Spleen (tissue), 11 donors: ENCODE measurements around the gene ATG7. TPM values are rescaled to one million over a fixed set of nuclear protein-coding genes. Genes with fewer than 3 reads are reported as not detected.

Experiments
- DNase-seq: peaks from one replicate; pipeline ENCODE4 v3.0.0-alpha.2; 2020
- H3K27ac ChIP-seq, 8 donors: fragments of 200-600 bp; sonication (generic) in 7 of 8; 1 replicate in 4 of 8; 2 replicates in 4 of 8; pipeline versions ENCODE4 v1.5.0 to v1.8.0; 2016 to 2021; ENCODE audit warnings: inconsistent platforms in 4 of 8, mild to moderate bottlenecking in 4 of 8, moderate library complexity in 1 of 8
- H3K27me3 ChIP-seq, 7 donors: fragments of 200-600 bp; sonication (generic) in 6 of 7; replicated peaks in 1 of 7; 1 replicate in 4 of 7; 2 replicates in 3 of 7; pipeline versions ENCODE4 v1.5.0 to v1.8.0; 2016 to 2021; ENCODE audit warnings: inconsistent platforms in 3 of 7, mild to moderate bottlenecking in 1 of 7
- H3K36me3 ChIP-seq, 6 donors: fragments of 200-600 bp; sonication (generic) in 5 of 6; 1 replicate in 4 of 6; 2 replicates in 2 of 6; pipeline versions ENCODE4 v1.5.0 to v1.8.0; 2016 to 2021; ENCODE audit warnings: inconsistent platforms in 2 of 6
- H3K4me1 ChIP-seq, 6 donors: fragments of 200-600 bp; sonication (generic) in 5 of 6; 1 replicate in 3 of 6; 2 replicates in 3 of 6; pipeline versions ENCODE4 v1.5.0 to v1.8.0; 2016 to 2021; ENCODE audit warnings: inconsistent platforms in 3 of 6
- H3K4me3 ChIP-seq, 8 donors: fragments of 200-600 bp; sonication (generic) in 7 of 8; 1 replicate in 4 of 8; 2 replicates in 4 of 8; pipeline versions ENCODE4 v1.5.0 to v1.8.0; 2016 to 2021; ENCODE audit warnings: inconsistent platforms in 4 of 8, mild to moderate bottlenecking in 4 of 8, moderate library complexity in 2 of 8
- H3K9me3 ChIP-seq, 8 donors: fragments of 200-600 bp; sonication (generic) in 7 of 8; 1 replicate in 4 of 8; 2 replicates in 4 of 8; pipeline versions ENCODE4 v1.5.0 to v1.8.0; 2016 to 2021; ENCODE audit warnings: inconsistent platforms in 4 of 8
- POLR2A ChIP-seq, 3 donors: fragments of 450-650 bp; IDR thresholded peaks; one replicate each; pipeline ENCODE4 v1.5.1; 2017; ENCODE audit warnings: antibody characterized with exemption in 3 of 3, mild to moderate bottlenecking in 1 of 3
- POLR2AphosphoS5 ChIP-seq, 3 donors: sonication (generic); formaldehyde crosslinking; IDR thresholded peaks; one replicate each; pipeline ENCODE4 v1.5.1; 2017; ENCODE audit warnings: antibody characterized with exemption in 3 of 3
- WGBS, 5 donors: extraction: QIAGEN DNeasy Blood & Tissue Kit in 3 of 5; methylation state at CpG; one replicate each; pipeline versions ENCODE4 v1.1.5 to v1.1.7; 2013 to 2018; 5-methylcytosine and 5-hydroxymethylcytosine counted together
- intact Hi-C: fragments of 100-400 bp; cut with DNase I; formaldehyde crosslinking; loops from one replicate; pipeline ENCODE4 v1.15.0; 2023; ENCODE audit warnings: low total_unique reads
- polyA plus RNA-seq, 3 donors: library from polyadenylated mRNA; stranded (reverse); fragments of 200-250 nt; gene quantifications; one replicate each; pipeline ENCODE4 v1.2.1, GENCODE V29; 2013
- total RNA-seq, 7 donors: library from RNA; depleted of rRNA in 3 of 7; stranded (reverse); fragments of >200 nt in 3 of 7; fragmentation: NEBNext Ultra II Directional in 4 of 7; extraction: Animal tissue kit (Norgen Biotek cat#: 25700) in 4 of 7; gene quantifications; one replicate each; pipeline versions ENCODE4 v1.1.0 to v1.2.1, GENCODE V29; 2016 to 2021
- TF ChIP-seq, protein P1 (sequence below), 11 experiments: fragments of 200-600 bp in 7 of 11; fragments of 450-650 bp in 4 of 11; sonication (generic) in 4 of 11; IDR thresholded peaks in 8 of 11; conservative IDR thresholded peaks in 3 of 11; 1 replicate in 7 of 11; 2 replicates in 4 of 11; pipeline versions ENCODE4 v1.4.0 to v1.8.0; 2016 to 2021; ENCODE audit warnings: antibody characterized with exemption in 11 of 11, inconsistent platforms in 4 of 11, mild to moderate bottlenecking in 1 of 11
- donor health status: healthy with polysubstance abuse.
- donor health status: DM: no; HTN: no; CAD: no; lungs with moderate emphysema.
- donor health status: DM: no; HTN: no; CAD: no.
- donor health status: Bipolar disorder and iron deficiency.
- donor health status: healthy.
- donor health status: DM: no; HTN: no; CAD: no.
- donor health status: DM: yes; HTN: yes; CAD: no.

Gene ATG7
- total and polyA plus RNA-seq, 10 donors = 7.5 to 114 (median 77.1) TPM

- Histone ChIP-seq H3K4me1 (no peaks in the 10 kb centered on the region), H3K27me3 (no peaks in the 10 kb centered on the region), H3K9me3 (peaks cover 0 to 6% (median 0%) of the 10 kb centered on the region in 8 donors), H3K4me3 (no peak overlapping the region), H3K27ac (no peak overlapping the region), H3K36me3 (peaks cover 0 to 100% (median 36%) of the 10 kb centered on the region in 6 donors)
- TF ChIP-seq POLR2AphosphoS5 (IDR thresholded peaks at IDR 0.05) = no peak
- TF ChIP-seq POLR2A (IDR thresholded peaks at IDR 0.05) = no peak
- TF ChIP-seq, protein P1, sequence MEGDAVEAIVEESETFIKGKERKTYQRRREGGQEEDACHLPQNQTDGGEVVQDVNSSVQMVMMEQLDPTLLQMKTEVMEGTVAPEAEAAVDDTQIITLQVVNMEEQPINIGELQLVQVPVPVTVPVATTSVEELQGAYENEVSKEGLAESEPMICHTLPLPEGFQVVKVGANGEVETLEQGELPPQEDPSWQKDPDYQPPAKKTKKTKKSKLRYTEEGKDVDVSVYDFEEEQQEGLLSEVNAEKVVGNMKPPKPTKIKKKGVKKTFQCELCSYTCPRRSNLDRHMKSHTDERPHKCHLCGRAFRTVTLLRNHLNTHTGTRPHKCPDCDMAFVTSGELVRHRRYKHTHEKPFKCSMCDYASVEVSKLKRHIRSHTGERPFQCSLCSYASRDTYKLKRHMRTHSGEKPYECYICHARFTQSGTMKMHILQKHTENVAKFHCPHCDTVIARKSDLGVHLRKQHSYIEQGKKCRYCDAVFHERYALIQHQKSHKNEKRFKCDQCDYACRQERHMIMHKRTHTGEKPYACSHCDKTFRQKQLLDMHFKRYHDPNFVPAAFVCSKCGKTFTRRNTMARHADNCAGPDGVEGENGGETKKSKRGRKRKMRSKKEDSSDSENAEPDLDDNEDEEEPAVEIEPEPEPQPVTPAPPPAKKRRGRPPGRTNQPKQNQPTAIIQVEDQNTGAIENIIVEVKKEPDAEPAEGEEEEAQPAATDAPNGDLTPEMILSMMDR (IDR thresholded peaks at IDR 0.05 in 8 of 11, conservative IDR thresholded peaks at IDR 0.05 in 3 of 11) = no peak
- DNase-seq = no peak
- 90 to 98% (median 94%) methylated on average over 2 of the region's 2 CpGs for WGBS, 5 donors
- intact Hi-C loops = no loop called here
These were observed 77.2 kb downstream of the ATG7 start for GRCh38 chr3:11349446-11349845.

DNA sequence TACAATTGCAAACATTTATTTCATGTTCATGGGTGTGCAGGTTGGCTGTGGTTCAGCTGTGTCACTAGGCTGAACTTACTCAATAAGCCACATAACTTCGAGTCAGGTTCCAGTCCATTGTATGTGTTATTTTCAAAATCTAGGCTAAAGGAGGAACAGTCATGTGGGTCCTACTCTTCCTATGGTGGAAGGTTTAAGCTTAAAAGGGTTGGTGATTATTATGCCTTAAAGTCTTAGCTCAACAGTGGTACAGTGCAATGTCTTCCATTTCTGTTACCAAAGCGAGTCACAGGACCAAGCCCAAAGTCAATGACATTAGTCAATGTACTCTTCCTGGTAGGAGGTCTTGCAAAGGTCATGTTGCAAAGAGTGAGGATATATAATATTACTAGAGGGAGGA is 78.2 kb downstream of the ATG7 start:
- H3K4me1 ChIP-seq = no peaks in the 10 kb centered on the region
- 75 to 92% (median 86%) methylated on average over 2 of the region's 2 CpGs for WGBS, 5 donors
- H3K4me3 ChIP-seq = no peak overlapping the region
- no peak overlapping the region for H3K27ac ChIP-seq
- no peak for DNase-seq
- H3K36me3 ChIP-seq = peaks cover 0 to 100% (median 30%) of the 10 kb centered on the region in 6 donors
- intact Hi-C loops = no loop called here
- TF ChIP-seq, protein P1 (IDR thresholded peaks at IDR 0.05 in 8 of 11, conservative IDR thresholded peaks at IDR 0.05 in 3 of 11) = no peak
- TF ChIP-seq POLR2AphosphoS5 (IDR thresholded peaks at IDR 0.05) = no peak
- no peak for TF ChIP-seq POLR2A (IDR thresholded peaks at IDR 0.05)
- H3K9me3 ChIP-seq = peaks cover 0 to 6% (median 0%) of the 10 kb centered on the region in 8 donors
- H3K27me3 ChIP-seq = no peaks in the 10 kb centered on the region

DNA sequence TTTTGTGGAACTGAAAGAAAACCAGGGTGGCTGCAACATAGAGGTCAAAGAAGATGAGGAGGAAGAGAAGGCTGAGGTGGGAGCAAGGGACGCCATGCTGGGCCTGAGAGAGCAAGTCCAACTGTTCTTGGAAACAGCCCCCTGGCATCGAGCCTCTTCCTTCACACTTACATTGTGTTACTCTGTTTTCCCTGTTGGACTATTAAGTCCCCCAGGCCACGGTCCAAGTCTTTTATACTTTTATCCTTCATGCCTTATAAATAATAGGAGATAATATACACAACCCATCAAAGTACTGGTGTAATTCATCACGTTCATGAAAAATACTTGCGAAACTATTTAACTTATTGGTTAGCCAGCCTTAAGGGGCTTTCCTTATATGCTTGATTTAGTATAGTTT is 79.3 kb downstream of the ATG7 start:
- Histone ChIP-seq H3K9me3 (peaks cover 0 to 6% (median 0%) of the 10 kb centered on the region in 8 donors), H3K27ac (no peak overlapping the region), H3K27me3 (no peaks in the 10 kb centered on the region), H3K4me1 (no peaks in the 10 kb centered on the region), H3K36me3 (peaks cover 0 to 98% (median 26%) of the 10 kb centered on the region in 6 donors), H3K4me3 (no peak overlapping the region)
- intact Hi-C loops = no loop called here
- 93 to 99% (median 97%) methylated on average over 5 of the region's 5 CpGs for WGBS, 5 donors
- TF ChIP-seq POLR2AphosphoS5 (IDR thresholded peaks at IDR 0.05) (no peak), POLR2A (IDR thresholded peaks at IDR 0.05) (no peak)
- TF ChIP-seq, protein P1 (IDR thresholded peaks at IDR 0.05 in 8 of 11, conservative IDR thresholded peaks at IDR 0.05 in 3 of 11) = no peak
- DNase-seq = no peak

DNA sequence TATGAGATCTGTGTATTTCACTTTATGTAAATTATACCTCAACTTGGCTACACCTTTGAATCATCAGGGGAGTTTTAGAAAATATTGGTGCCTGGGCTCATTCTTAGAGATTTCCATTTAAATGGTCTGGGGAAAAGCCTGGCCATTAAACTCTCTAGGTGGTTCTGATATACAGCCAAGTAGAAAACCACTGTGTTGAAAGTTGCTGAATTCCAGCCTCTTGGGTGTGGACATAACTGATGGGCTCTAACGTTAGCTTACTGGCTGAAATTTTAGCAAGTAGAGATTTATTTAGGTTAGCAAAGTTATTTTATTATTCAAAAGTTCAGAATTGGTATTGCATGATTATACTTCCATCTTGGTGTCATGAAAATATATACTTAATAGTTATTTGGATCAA is 84.1 kb downstream of the ATG7 start:
- H3K4me1 ChIP-seq = no peaks in the 10 kb centered on the region
- no peak for DNase-seq

More for the DNA sequence above, 84.1 kb downstream of the ATG7 start:
- H3K4me3 ChIP-seq = no peak overlapping the region
- no peak for TF ChIP-seq POLR2AphosphoS5 (IDR thresholded peaks at IDR 0.05)
- TF ChIP-seq, protein P1 (IDR thresholded peaks at IDR 0.05 in 8 of 11, conservative IDR thresholded peaks at IDR 0.05 in 3 of 11) = no peak
- no peak for TF ChIP-seq POLR2A (IDR thresholded peaks at IDR 0.05)
- H3K27ac ChIP-seq = no peak overlapping the region
- no peaks in the 10 kb centered on the region for H3K27me3 ChIP-seq
- intact Hi-C loops = no loop called here
- no peaks in the 10 kb centered on the region for H3K9me3 ChIP-seq
- 75 to 97% (median 86%) methylated on average over 1 of the region's 1 CpG for WGBS, 5 donors
- peaks cover 0 to 94% (median 36%) of the 10 kb centered on the region in 6 donors for H3K36me3 ChIP-seq
